Esophagus squamous epithelium (tissue), 5 donors: ENCODE data around the gene QPCTL. TPM values are rescaled to one million over a fixed set of nuclear protein-coding genes. Genes with fewer than 3 reads are reported as not detected.
A peak's percentile ranks its signal among the peaks of the same experiment; 100 is the strongest.
"Not testable (repeated sequence)": the region's sequence is repeated elsewhere in the genome, so short reads cannot be mapped to it uniquely, and the experiment has no call there.

Experiments used
- DNase-seq: peaks from one replicate; lab custom pipeline; 2025; lab: John Stamatoyannopoulos, UW
- H3K27ac ChIP-seq, 4 donors: fragments of 200-600 bp; sonication (generic); one replicate each; pipeline ENCODE4 v1.5.1; 2016 to 2019; ENCODE audit warnings: mild to moderate bottlenecking in 1 of 4
- H3K27me3 ChIP-seq, 4 donors: fragments of 200-600 bp; sonication (generic); 1 replicate in 3 of 4; 2 replicates in 1 of 4; pipeline versions ENCODE4 v1.5.1 to v1.6.0; 2017 to 2021; ENCODE audit warnings: antibody characterized with exemption in 1 of 4
- H3K36me3 ChIP-seq, 3 donors: fragments of 200-600 bp; sonication (generic); one replicate each; pipeline ENCODE4 v1.5.1; 2016 to 2019
- H3K4me1 ChIP-seq, 3 donors: fragments of 200-600 bp; sonication (generic); one replicate each; pipeline ENCODE4 v1.5.1; 2017 to 2019
- H3K4me3 ChIP-seq, 4 donors: fragments of 200-600 bp; sonication (generic); 1 replicate in 3 of 4; 2 replicates in 1 of 4; pipeline ENCODE4 v1.5.1; 2016 to 2019; ENCODE audit warnings: mild to moderate bottlenecking in 2 of 4, moderate library complexity in 1 of 4
- H3K9me3 ChIP-seq, 3 donors: fragments of 200-600 bp; sonication (generic); one replicate each; pipeline ENCODE4 v1.5.1; 2016 to 2019
- POLR2A ChIP-seq, 4 donors: fragments of 450-650 bp; IDR thresholded peaks; one replicate each; pipeline ENCODE4 v1.6.1; 2017; ENCODE audit warnings: antibody characterized with exemption in 4 of 4, mild to moderate bottlenecking in 4 of 4, moderate library complexity in 3 of 4
- WGBS, 2 donors: methylation state at CpG; one replicate each; pipeline ENCODE4 v1.1.5; 2018; 5-methylcytosine and 5-hydroxymethylcytosine counted together
- intact Hi-C: fragments of 100-400 bp; cut with DNase I; formaldehyde crosslinking; loops from one replicate; pipeline ENCODE4 v1.15.0; 2022
- total RNA-seq, 4 donors: library from RNA; depleted of rRNA; stranded (reverse); fragments of >200 nt; gene quantifications; one replicate each; pipeline ENCODE4 v1.1.0, GENCODE V29; 2016
- TF ChIP-seq, protein P1 (sequence below), 6 experiments: fragments of 450-650 bp in 4 of 6; fragments of 200-600 bp in 2 of 6; sonication (generic) in 2 of 6; IDR thresholded peaks; one replicate each; pipeline ENCODE4 v1.5.1; 2016 to 2019; ENCODE audit warnings: antibody characterized with exemption in 6 of 6, mild to moderate bottlenecking in 4 of 6, moderate library complexity in 4 of 6
- donor health status: DM: yes; HTN: yes; CAD: no.

The QPCTL gene
- total RNA-seq, 4 donors from 2014 or later, result 3.3 to 6.9 (median 5.5) TPM

DNA sequence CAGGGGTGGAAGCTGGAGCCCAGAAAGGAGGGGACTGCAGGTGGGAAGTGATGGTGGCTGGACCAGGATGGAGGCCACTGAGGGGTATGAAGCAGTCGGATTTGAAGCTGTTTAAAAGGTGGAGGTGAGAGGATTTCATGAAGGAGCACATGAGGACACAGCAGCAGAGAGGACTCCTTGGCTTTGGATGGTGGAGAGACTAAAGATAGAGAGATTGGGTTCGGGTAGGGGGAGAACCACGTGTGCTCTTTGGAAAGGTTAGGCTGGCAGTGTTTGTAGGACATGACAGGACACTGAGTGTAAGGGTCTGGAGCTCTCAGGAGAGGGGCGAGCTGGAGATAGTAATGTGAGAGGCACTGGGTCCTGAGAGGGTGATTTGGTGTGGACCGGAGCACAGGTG, 9.6 kb upstream of the QPCTL start:
- intact Hi-C loops, result no loop called here
- TF ChIP-seq, protein P1, sequence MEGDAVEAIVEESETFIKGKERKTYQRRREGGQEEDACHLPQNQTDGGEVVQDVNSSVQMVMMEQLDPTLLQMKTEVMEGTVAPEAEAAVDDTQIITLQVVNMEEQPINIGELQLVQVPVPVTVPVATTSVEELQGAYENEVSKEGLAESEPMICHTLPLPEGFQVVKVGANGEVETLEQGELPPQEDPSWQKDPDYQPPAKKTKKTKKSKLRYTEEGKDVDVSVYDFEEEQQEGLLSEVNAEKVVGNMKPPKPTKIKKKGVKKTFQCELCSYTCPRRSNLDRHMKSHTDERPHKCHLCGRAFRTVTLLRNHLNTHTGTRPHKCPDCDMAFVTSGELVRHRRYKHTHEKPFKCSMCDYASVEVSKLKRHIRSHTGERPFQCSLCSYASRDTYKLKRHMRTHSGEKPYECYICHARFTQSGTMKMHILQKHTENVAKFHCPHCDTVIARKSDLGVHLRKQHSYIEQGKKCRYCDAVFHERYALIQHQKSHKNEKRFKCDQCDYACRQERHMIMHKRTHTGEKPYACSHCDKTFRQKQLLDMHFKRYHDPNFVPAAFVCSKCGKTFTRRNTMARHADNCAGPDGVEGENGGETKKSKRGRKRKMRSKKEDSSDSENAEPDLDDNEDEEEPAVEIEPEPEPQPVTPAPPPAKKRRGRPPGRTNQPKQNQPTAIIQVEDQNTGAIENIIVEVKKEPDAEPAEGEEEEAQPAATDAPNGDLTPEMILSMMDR (IDR thresholded peaks at IDR 0.05), result no peak
- TF ChIP-seq POLR2A (IDR thresholded peaks at IDR 0.05), result no peak
- Histone ChIP-seq H3K9me3 (no peaks in the 10 kb centered on the region), H3K4me3 (no peak overlapping the region), H3K36me3 (peaks cover 10 to 43% (median 23%) of the 10 kb centered on the region in 3 donors), H3K4me1 (peaks cover 2 to 24% (median 8%) of the 10 kb centered on the region in 3 donors), H3K27ac (peak overlapping the region in 2 of 4 donors; percentile 13 to 83), H3K27me3 (peaks cover 0 to 24% (median 0%) of the 10 kb centered on the region in 4 donors)
- 75 to 87% methylated on average over 5 of the region's 5 CpGs for WGBS, 2 donors
- no peak for DNase-seq

DNA sequence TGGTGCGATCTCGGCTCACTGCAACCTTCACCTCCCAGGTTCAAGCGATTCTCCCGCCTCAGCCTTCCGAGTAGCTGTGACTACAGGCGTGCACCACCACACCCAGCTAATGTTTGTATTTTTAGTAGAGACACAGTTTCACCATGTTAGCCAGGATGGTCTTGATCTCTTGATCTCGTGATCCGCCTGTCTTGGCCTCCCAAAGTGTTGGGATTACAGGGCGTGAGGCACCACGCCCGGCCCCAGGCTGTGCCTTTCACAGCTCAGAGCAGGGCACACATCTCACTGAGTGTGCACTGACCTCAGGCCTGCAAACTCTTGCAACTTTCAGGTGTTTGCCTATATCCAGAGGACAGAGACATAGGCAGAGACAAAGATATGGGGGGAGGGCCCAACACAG, 7.4 kb upstream of the QPCTL start:
- H3K9me3 ChIP-seq, intact Hi-C loops, H3K4me3 ChIP-seq, H3K27me3 ChIP-seq, H3K27ac ChIP-seq, DNase-seq: not testable (repeated sequence)
- H3K4me1 ChIP-seq, result peaks cover 0 to 18% (median 6%) of the 10 kb centered on the region in 3 donors
- peaks cover 12 to 62% (median 30%) of the 10 kb centered on the region in 3 donors for H3K36me3 ChIP-seq
- 75 to 85% methylated on average over 5 to 10 of the region's 11 CpGs for WGBS, 2 donors

DNA sequence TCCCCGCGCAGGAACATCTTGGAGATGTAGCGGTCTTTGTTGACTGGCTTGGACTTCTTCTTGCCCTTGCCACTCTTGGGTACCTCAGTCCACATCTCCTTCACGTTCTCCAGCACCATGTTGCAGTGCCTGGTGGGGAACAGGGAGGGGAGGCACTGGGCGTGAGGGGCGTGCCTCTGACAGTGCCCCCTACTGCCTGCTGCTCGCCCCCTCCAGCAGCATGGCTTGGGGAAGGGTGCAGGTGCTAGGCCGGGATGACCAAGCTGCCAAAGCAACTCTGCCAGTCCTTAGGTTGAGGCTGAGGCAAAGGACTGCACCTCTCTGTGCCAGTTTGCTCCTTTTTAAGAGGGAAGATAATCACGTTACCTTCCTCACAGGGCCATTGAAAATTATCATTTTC, 4.9 kb upstream of the QPCTL start:
- TF ChIP-seq POLR2A (IDR thresholded peaks at IDR 0.05), result no peak
- TF ChIP-seq, protein P1 (IDR thresholded peaks at IDR 0.05), result no peak
- no peak for DNase-seq
- 90 to 100% methylated on average over 3 to 8 of the region's 9 CpGs for WGBS, 2 donors
- no peak overlapping the region for H3K27ac ChIP-seq
- intact Hi-C loops, result no loop called here
- H3K9me3 ChIP-seq, result no peaks in the 10 kb centered on the region
- peaks cover 12 to 62% (median 30%) of the 10 kb centered on the region in 3 donors for H3K36me3 ChIP-seq
- H3K4me3 ChIP-seq, result no peak overlapping the region
- no peaks in the 10 kb centered on the region for H3K27me3 ChIP-seq
- peaks cover 0 to 12% (median 6%) of the 10 kb centered on the region in 3 donors for H3K4me1 ChIP-seq

DNA sequence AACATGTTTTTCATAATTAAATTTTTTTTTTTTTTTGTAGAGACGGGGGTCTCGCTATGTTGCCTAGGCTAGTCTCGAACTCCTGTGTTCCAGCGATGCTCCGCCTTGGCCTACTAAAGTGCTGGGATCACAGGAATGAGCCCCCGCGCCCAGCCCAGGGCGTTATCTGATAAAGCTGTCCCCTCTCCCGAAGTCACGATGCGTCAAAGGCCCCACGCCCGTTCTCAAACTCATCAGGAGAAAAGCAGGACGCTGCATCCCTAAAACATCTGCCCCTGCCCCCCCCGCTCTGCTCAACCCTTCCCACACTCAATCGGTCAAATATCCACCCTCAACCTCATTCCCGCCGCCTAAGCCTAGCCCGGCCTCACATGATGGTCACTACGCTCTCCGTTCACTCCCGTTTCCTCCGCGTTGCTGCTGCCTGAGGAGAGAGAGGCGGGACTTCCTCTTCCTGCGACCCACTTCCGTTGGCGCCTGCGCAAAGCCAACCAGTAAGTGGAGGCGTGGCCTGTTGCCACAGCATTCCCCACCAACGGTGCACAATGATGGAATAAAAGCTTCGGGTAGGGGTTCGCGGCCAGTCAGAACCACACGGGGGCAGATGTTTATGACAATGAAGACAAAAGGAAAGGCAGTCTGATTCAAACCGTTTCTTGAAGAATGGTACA, 815 bp upstream of the QPCTL start, which contains the start of gene SNRPD2:
Gene SNRPD2 (minus strand): TSS at position 438 of the 671 bp plus-strand sequence. CDS start 65 bp downstream, at position 373.
- DNase-seq, result peak; percentile 63
- 0% methylated on average over 14 to 21 of the region's 36 CpGs for WGBS, 2 donors
- peaks cover 0 to 24% (median 9%) of the 10 kb centered on the region in 3 donors for H3K4me1 ChIP-seq
- no peaks in the 10 kb centered on the region for H3K9me3 ChIP-seq
- no peaks in the 10 kb centered on the region for H3K27me3 ChIP-seq
- peak within 1 kb of the TSS; percentile 83 to 97 (median 94) for H3K27ac ChIP-seq
- TF ChIP-seq POLR2A (IDR thresholded peaks at IDR 0.05), result peak in 3 of 4 donors; percentile 79 to 88 (median 82)
- TF ChIP-seq, protein P1 (IDR thresholded peaks at IDR 0.05), result no peak
- peak within 1 kb of the TSS; percentile 70 to 90 (median 80) for H3K4me3 ChIP-seq
- intact Hi-C loops, result no loop called here
- H3K36me3 ChIP-seq, result peaks cover 12 to 49% (median 18%) of the 10 kb centered on the region in 3 donors

DNA sequence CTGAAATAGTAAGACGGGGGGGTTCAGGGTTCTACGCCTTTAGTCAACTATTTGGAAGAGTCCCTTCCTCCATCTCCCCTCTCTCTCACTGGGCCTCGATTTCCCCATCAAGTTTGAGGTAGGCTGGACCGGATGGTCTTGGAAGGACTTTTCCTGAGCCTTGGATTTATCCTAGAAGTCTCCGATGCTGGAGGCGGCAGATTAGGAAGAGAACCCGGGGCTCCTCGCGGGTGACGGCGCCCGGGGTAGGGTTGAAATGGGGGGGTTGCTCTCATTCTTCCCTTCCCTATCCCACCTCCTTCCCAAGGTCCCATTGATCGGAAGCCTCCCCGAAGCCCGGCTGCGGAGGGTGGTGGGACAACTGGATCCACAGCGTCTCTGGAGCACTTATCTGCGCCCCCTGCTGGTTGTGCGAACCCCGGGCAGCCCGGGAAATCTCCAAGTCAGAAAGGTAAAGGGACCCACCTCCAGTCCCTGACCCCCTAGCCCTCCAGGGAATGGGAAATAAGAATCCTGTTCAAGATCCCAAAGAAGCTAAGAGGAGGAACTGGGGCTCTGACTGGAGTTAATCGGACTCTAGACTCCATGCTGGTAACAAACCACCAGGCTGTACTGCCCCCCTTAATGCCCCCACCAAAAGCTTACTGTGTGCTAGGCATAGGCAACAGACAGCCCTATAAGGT, 781 bp downstream of the QPCTL start:
- Histone ChIP-seq H3K9me3 (no peaks in the 10 kb centered on the region), H3K4me3 (peak overlapping the region; percentile 70 to 90 (median 80)), H3K27ac (peak overlapping the region; percentile 83 to 97 (median 94)), H3K27me3 (no peaks in the 10 kb centered on the region), H3K4me1 (peaks cover 0 to 24% (median 9%) of the 10 kb centered on the region in 3 donors), H3K36me3 (peaks cover 0 to 37% (median 4%) of the 10 kb centered on the region in 3 donors)
- intact Hi-C loops, result no loop called here
- no peak for TF ChIP-seq POLR2A (IDR thresholded peaks at IDR 0.05)
- TF ChIP-seq, protein P1 (IDR thresholded peaks at IDR 0.05), result peak; percentile 86 to 93 (median 88)
- 1 to 4% methylated on average over 15 to 18 of the region's 22 CpGs for WGBS, 2 donors
- DNase-seq, result peak; percentile 21
